Lung (tissue), 12 donors: ENCODE data around the gene ZNF318. TPM values are rescaled to one million over a fixed set of nuclear protein-coding genes. Genes with fewer than 3 reads are reported as not detected.

Experiments used
- ATAC-seq: fragments of 200-7000 bp; cut with Tn5 transposase; one replicate; pipeline ENCODE4 v1.9.1; 2020; ENCODE audit warnings: moderate number of reproducible peaks; ENCODE audit not compliant: insufficient read depth, low FRiP score
- DNase-seq, 3 donors: peaks; one replicate each; pipeline ENCODE4 v3.0.0-alpha.2; 2013 to 2017
- H3K27ac ChIP-seq, 2 donors: one replicate each; pipeline ENCODE4 v1.5.1; 2013; ENCODE audit warnings: mild to moderate bottlenecking in 2 of 2, moderate library complexity in 2 of 2, control low read depth in 1 of 2, inconsistent platforms in 1 of 2, low read depth in 1 of 2, low read length in 1 of 2
- H3K27me3 ChIP-seq, 3 donors: one replicate each; pipeline ENCODE4 v1.5.1; 2013; ENCODE audit warnings: low read length in 2 of 3; ENCODE audit not compliant: control insufficient read depth in 3 of 3, insufficient read depth in 3 of 3
- H3K36me3 ChIP-seq, 4 donors: one replicate each; pipeline ENCODE4 v1.5.1; 2013; ENCODE audit warnings: low read length in 4 of 4, mild to moderate bottlenecking in 1 of 4, moderate library complexity in 1 of 4; ENCODE audit not compliant: control insufficient read depth in 4 of 4, insufficient read depth in 4 of 4
- H3K4me1 ChIP-seq, 5 donors: one replicate each; pipeline ENCODE4 v1.5.1; 2013; ENCODE audit warnings: low read length in 5 of 5, mild to moderate bottlenecking in 2 of 5, moderate library complexity in 1 of 5; ENCODE audit not compliant: control insufficient read depth in 5 of 5, insufficient read depth in 5 of 5
- H3K4me3 ChIP-seq: one replicate; pipeline ENCODE4 v1.5.1; 2013; ENCODE audit warnings: mild to moderate bottlenecking, control low read depth, moderate library complexity
- H3K9ac ChIP-seq, 2 donors: one replicate each; pipeline ENCODE4 v1.5.1; 2013; ENCODE audit warnings: low read length in 2 of 2, control low read depth in 1 of 2; ENCODE audit not compliant: insufficient read depth in 1 of 2
- H3K9me3 ChIP-seq, 4 donors: one replicate each; pipeline ENCODE4 v1.5.1; 2013; ENCODE audit warnings: low read length in 3 of 4, mild to moderate bottlenecking in 1 of 4, moderate library complexity in 1 of 4; ENCODE audit not compliant: control insufficient read depth in 4 of 4, insufficient read depth in 3 of 4
- CTCF ChIP-seq: IDR thresholded peaks from 2 replicates; pipeline ENCODE4 v1.5.1; 2012; ENCODE audit warnings: mild to moderate bottlenecking; ENCODE audit errors: control extremely low read depth, extremely low read depth
- WGBS, 2 donors: extraction: QIAGEN DNeasy Blood & Tissue Kit; methylation state at CpG; one replicate each; pipeline ENCODE4 v1.1.7; 2013; 5-methylcytosine and 5-hydroxymethylcytosine counted together
- polyA plus RNA-seq, 2 donors: library from polyadenylated mRNA; stranded (reverse); fragments of 200-250 nt; gene quantifications; one replicate each; pipeline ENCODE4 v1.2.1, GENCODE V29; 2013
- total RNA-seq, 2 donors: library from RNA; depleted of rRNA in 1 of 2; stranded (reverse); fragments of >200 nt in 1 of 2; gene quantifications; one replicate each; pipeline ENCODE4 v1.2.1, GENCODE V29; 2014 to 2021
- donor health status: control.
- donor health status: control.
- donor health status: Bipolar disorder and iron deficiency.
- donor health status: healthy.
- donor health status: DM: yes; HTN: yes; CAD: no.

ZNF318 gene
- total and polyA plus RNA-seq, 4 donors, result 4.1 to 20.5 (median 8.8) TPM

- no peak for TF ChIP-seq CTCF
- DNase-seq (no peak), ATAC-seq (no peak)
- Histone ChIP-seq H3K27me3 (peaks cover 0 to 4% (median 0%) of the 10 kb centered on the region in 3 donors), H3K4me3 (no peak overlapping the region), H3K9ac (no peak overlapping the region), H3K4me1 (peaks cover 0 to 3% (median 0%) of the 10 kb centered on the region in 5 donors), H3K27ac (no peak overlapping the region), H3K36me3 (no peaks in the 10 kb centered on the region), H3K9me3 (no peaks in the 10 kb centered on the region)
- WGBS, 2 donors, result 83 to 85% methylated on average over 1 of the region's 1 CpG
These were observed 55.6 kb downstream of the ZNF318 start for GRCh38 chr6:43313813-43314212.

- H3K9me3 ChIP-seq, result no peaks in the 10 kb centered on the region
- peaks cover 0 to 6% (median 0%) of the 10 kb centered on the region in 3 donors for H3K27me3 ChIP-seq
- WGBS, 2 donors, result 37 to 57% methylated on average over 3 of the region's 3 CpGs
- peaks cover 0 to 9% (median 0%) of the 10 kb centered on the region in 5 donors for H3K4me1 ChIP-seq
- no peak overlapping the region for H3K27ac ChIP-seq
- ATAC-seq (no peak), DNase-seq (no peak)
- no peak overlapping the region for H3K4me3 ChIP-seq
- H3K9ac ChIP-seq, result no peak overlapping the region
- H3K36me3 ChIP-seq, result no peaks in the 10 kb centered on the region
- TF ChIP-seq CTCF, result no peak
These were observed 57.8 kb downstream of the ZNF318 start for GRCh38 chr6:43311666-43312065.

GRCh38 chr6:43310624-43311023 is 58.8 kb downstream of the ZNF318 start:
- DNase-seq, result no peak
- no peak overlapping the region for H3K9ac ChIP-seq
- H3K27ac ChIP-seq, result no peak overlapping the region
- ATAC-seq, result no peak
- no peak overlapping the region for H3K4me3 ChIP-seq
- no peak for TF ChIP-seq CTCF
- no peaks in the 10 kb centered on the region for H3K9me3 ChIP-seq
- peaks cover 0 to 9% (median 0%) of the 10 kb centered on the region in 5 donors for H3K4me1 ChIP-seq
- peaks cover 0 to 6% (median 0%) of the 10 kb centered on the region in 3 donors for H3K27me3 ChIP-seq
- H3K36me3 ChIP-seq, result no peaks in the 10 kb centered on the region

GRCh38 chr6:43310134-43310533 is 59.3 kb downstream of the ZNF318 start:
- DNase-seq (no peak), ATAC-seq (no peak)
- peaks cover 0 to 9% (median 0%) of the 10 kb centered on the region in 5 donors for H3K4me1 ChIP-seq
- H3K9me3 ChIP-seq, result no peaks in the 10 kb centered on the region
- no peaks in the 10 kb centered on the region for H3K36me3 ChIP-seq
- WGBS, 2 donors, result 95 to 99% methylated on average over 2 of the region's 2 CpGs
- no peak for TF ChIP-seq CTCF
- peaks cover 0 to 6% (median 0%) of the 10 kb centered on the region in 3 donors for H3K27me3 ChIP-seq
- H3K9ac ChIP-seq, result no peak overlapping the region
- no peak overlapping the region for H3K4me3 ChIP-seq
- no peak overlapping the region for H3K27ac ChIP-seq
